Thyroid gland (tissue), 4 donors: ENCODE data around the gene ARMH3.

ENCODE experiments used
- CTCF ChIP-seq, 6 experiments: fragments of 200-600 bp in 3 of 6; fragments of 450-650 bp in 3 of 6; sonication (generic) in 3 of 6; IDR thresholded peaks; one replicate each; pipeline ENCODE4 v1.5.1; 2016 to 2019; ENCODE audit warnings: antibody characterized with exemption in 6 of 6, mild to moderate bottlenecking in 2 of 6, inconsistent platforms in 1 of 6, moderate library complexity in 1 of 6
- POLR2A ChIP-seq, 2 donors: fragments of 450-650 bp; IDR thresholded peaks; one replicate each; pipeline ENCODE4 v1.6.1; 2017; ENCODE audit warnings: antibody characterized with exemption in 2 of 2, mild to moderate bottlenecking in 2 of 2, moderate library complexity in 1 of 2

GRCh38 chr10:101903827-101904550 lies 152.0 kb downstream of the ARMH3 start:
- no peak for TF ChIP-seq POLR2A (IDR thresholded peaks at IDR 0.05)
- TF ChIP-seq CTCF (IDR thresholded peaks at IDR 0.05) = no peak
